Osteoblast (primary cell): ENCODE results near the gene GRAMD1B. TPM values are rescaled to one million over a fixed set of nuclear protein-coding genes. Genes with fewer than 3 reads are reported as not detected.

Experiments used
- DNase-seq: peaks from one replicate; pipeline ENCODE4 v3.0.0; 2011; ENCODE audit warnings: low spot score, mixed read lengths; ENCODE audit not compliant: insufficient read length; ENCODE audit errors: missing footprints
- H2AFZ ChIP-seq: 2 replicates; pipeline ENCODE4 v1.6.0; 2011; ENCODE audit warnings: mild to moderate bottlenecking, low read length
- H3K27ac ChIP-seq: 2 replicates; pipeline ENCODE4 v1.5.1; 2011; ENCODE audit warnings: mild to moderate bottlenecking, low read depth, low read length, moderate library complexity
- H3K27me3 ChIP-seq: 2 replicates; pipeline ENCODE4 v1.6.0; 2012; ENCODE audit warnings: mild to moderate bottlenecking, control low read depth, inconsistent platforms, low read length, moderate library complexity; ENCODE audit not compliant: insufficient read depth
- H3K36me3 ChIP-seq: 2 replicates; pipeline ENCODE4 v1.5.1; 2011; ENCODE audit warnings: mild to moderate bottlenecking, low read length, control low read depth, moderate library complexity; ENCODE audit not compliant: insufficient read depth
- H3K4me1 ChIP-seq: 2 replicates; pipeline ENCODE4 v1.5.1; 2011; ENCODE audit warnings: mild to moderate bottlenecking, low read length, control low read depth, moderate library complexity; ENCODE audit not compliant: insufficient read depth
- H3K4me2 ChIP-seq: 2 replicates; pipeline ENCODE4 v1.6.0; 2011; ENCODE audit warnings: mild to moderate bottlenecking, low read length; ENCODE audit not compliant: insufficient read depth
- H3K4me3 ChIP-seq: fragments of 200-600 bp; sonication (generic); 3 replicates; pipeline ENCODE4 v1.5.1; 2012; ENCODE audit warnings: mild to moderate bottlenecking, low read length, inconsistent platforms; ENCODE audit not compliant: insufficient read depth
- H3K79me2 ChIP-seq: 2 replicates; pipeline ENCODE4 v1.6.0; 2012; ENCODE audit warnings: mild to moderate bottlenecking, low read length, control low read depth, inconsistent platforms; ENCODE audit not compliant: insufficient read depth
- H3K9me3 ChIP-seq: 2 replicates; pipeline ENCODE4 v1.5.1; 2011; ENCODE audit warnings: low read depth, low read length, control low read depth
- H4K20me1 ChIP-seq: 2 replicates; pipeline ENCODE4 v1.6.0; 2012; ENCODE audit warnings: mild to moderate bottlenecking, low read length, control low read depth; ENCODE audit not compliant: insufficient read depth
- total RNA-seq: library from RNA; depleted of rRNA; stranded (reverse); fragments of >200 nt; gene quantifications from 2 replicates; pipeline ENCODE4 v1.2.3, GENCODE V29; 2012
- TF ChIP-seq, protein P1 (sequence below): IDR thresholded peaks from 2 replicates; pipeline ENCODE4 v1.5.1; 2011; ENCODE audit warnings: mild to moderate bottlenecking, low read depth, low read length, moderate library complexity; ENCODE audit errors: extremely low read depth

Gene GRAMD1B
- total RNA-seq, 1 donor = 15.2 TPM

DNA sequence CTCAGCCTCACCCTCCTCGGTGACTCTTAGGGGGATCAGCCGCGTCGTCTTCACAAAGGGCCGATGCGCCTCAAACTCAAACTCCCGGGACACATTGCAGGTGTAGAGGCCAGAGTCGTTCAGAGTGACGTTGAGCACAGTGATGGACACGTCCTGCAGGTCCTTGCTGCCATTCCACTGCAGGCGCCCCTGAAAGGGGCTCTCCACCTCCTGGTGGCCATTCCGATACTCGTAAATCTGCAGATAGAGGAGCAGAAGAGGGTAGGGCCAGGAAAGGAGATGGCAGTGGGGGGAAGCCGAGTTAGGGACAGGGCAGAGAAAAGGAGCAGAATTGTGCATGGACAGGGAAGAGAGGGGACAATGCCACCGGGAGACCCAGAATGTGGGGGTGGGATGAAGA, 212.4 kb downstream of the GRAMD1B start:
- TF ChIP-seq, protein P1, sequence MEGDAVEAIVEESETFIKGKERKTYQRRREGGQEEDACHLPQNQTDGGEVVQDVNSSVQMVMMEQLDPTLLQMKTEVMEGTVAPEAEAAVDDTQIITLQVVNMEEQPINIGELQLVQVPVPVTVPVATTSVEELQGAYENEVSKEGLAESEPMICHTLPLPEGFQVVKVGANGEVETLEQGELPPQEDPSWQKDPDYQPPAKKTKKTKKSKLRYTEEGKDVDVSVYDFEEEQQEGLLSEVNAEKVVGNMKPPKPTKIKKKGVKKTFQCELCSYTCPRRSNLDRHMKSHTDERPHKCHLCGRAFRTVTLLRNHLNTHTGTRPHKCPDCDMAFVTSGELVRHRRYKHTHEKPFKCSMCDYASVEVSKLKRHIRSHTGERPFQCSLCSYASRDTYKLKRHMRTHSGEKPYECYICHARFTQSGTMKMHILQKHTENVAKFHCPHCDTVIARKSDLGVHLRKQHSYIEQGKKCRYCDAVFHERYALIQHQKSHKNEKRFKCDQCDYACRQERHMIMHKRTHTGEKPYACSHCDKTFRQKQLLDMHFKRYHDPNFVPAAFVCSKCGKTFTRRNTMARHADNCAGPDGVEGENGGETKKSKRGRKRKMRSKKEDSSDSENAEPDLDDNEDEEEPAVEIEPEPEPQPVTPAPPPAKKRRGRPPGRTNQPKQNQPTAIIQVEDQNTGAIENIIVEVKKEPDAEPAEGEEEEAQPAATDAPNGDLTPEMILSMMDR = no peak
- Histone ChIP-seq H4K20me1 (no peaks in the 10 kb centered on the region), H3K4me3 (no peak overlapping the region), H3K9me3 (no peaks in the 10 kb centered on the region), H3K4me1 (no peaks in the 10 kb centered on the region), H3K27me3 (peaks cover 7% of the 10 kb centered on the region), H3K79me2 (no peaks in the 10 kb centered on the region), H2AFZ (no peak overlapping the region), H3K4me2 (no peak overlapping the region), H3K27ac (no peak overlapping the region), H3K36me3 (no peaks in the 10 kb centered on the region)
- DNase-seq = no peak

DNA sequence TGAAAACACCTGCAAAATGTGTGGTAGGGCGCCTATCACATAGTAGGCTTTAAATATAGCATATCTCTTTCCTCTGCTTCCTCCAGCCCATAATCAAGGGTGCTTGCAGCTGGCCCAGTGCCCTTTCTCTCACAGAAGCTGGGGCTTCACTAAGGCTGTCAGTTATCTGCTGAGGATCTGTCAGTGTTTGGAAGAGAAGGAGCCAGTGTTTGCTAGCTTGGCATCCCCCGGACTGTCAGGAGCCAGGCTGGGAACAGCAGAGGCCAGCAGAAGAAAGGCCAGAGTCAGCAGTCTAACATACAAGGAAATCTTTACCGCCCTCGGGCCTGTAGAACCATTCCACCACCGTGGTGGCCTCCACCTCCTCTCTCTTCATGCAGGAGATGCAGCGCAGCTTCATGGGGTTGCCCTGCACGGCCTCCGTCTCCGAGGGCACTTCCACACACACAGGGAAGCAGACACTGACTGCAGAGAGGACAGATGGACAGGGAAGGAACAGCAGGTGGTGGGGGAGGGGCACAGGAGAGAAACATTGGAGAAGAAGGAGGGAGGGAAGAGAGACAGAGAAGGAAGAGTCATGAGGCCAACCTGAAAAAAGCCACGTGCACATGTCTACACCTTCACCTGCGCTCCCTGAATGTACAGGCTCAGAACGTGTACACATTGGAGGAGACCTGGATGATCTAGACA, 215.4 kb downstream of the GRAMD1B start:
- no peak overlapping the region for H2AFZ ChIP-seq
- no peaks in the 10 kb centered on the region for H3K4me1 ChIP-seq
- H3K36me3 ChIP-seq = no peaks in the 10 kb centered on the region
- peaks cover 17% of the 10 kb centered on the region for H3K27me3 ChIP-seq
- H3K4me2 ChIP-seq = no peak overlapping the region
- no peak overlapping the region for H3K27ac ChIP-seq
- H3K4me3 ChIP-seq = no peak overlapping the region
- H3K9me3 ChIP-seq = no peaks in the 10 kb centered on the region
- no peak for DNase-seq
- TF ChIP-seq, protein P1 = no peak
- H4K20me1 ChIP-seq = peaks cover under 1% of the 10 kb centered on the region
- no peaks in the 10 kb centered on the region for H3K79me2 ChIP-seq

DNA sequence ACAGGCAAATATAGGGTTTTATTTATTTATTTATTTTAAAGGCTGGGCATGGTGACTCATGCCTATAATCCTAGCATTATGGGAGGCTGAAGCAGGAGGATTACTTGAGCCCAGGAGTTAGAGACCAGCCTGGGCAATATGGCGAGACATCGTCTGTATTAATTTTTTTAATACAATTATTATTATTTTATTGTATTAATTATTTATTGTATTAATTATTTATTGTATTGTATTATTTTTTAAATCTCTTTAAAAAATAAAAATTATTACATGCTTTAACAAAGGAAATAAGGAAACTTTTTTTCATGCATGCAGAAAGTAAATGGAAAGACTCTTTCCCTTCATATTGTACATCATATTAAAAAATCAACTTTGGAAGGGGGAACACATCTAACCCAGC, 220.8 kb downstream of the GRAMD1B start:
- Histone ChIP-seq H3K4me1 (peaks cover 4% of the 10 kb centered on the region), H3K4me2 (no peak overlapping the region), H3K79me2 (no peaks in the 10 kb centered on the region), H3K4me3 (no peak overlapping the region), H4K20me1 (peaks cover 2% of the 10 kb centered on the region), H3K27ac (no peak overlapping the region), H3K27me3 (peaks cover 39% of the 10 kb centered on the region), H3K36me3 (no peaks in the 10 kb centered on the region), H2AFZ (no peak overlapping the region), H3K9me3 (no peaks in the 10 kb centered on the region)
- DNase-seq = no peak
- TF ChIP-seq, protein P1 = no peak

DNA sequence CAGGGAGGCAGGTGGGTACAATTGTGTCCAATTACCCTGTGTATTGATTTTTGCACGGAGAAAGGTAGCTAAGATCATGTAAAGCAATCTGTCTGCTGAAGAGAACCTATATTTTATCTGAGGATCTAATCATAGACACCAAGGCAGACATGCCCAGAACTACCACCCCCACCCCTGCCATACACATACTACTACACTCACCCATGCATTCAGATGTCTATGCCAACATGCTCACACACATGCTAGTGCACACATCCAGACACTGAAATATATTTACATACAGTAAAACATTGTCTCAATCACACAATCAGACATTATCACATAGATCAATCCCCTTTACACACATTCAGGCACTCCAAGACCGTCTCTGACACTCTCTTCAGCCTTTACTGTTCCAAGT, 222.5 kb downstream of the GRAMD1B start:
- DNase-seq = no peak
- Histone ChIP-seq H3K36me3 (no peaks in the 10 kb centered on the region), H3K9me3 (no peaks in the 10 kb centered on the region), H3K4me2 (no peak overlapping the region), H3K79me2 (no peaks in the 10 kb centered on the region), H2AFZ (no peak overlapping the region), H4K20me1 (peaks cover 2% of the 10 kb centered on the region), H3K4me1 (peaks cover 4% of the 10 kb centered on the region), H3K4me3 (no peak overlapping the region), H3K27ac (no peak overlapping the region), H3K27me3 (peaks cover 34% of the 10 kb centered on the region)
- TF ChIP-seq, protein P1 = no peak
